ENCODE results near the gene FLT4. TPM values are rescaled to one million over a fixed set of nuclear protein-coding genes. Genes with fewer than 3 reads are reported as not detected.

FLT4 gene
- total and polyA plus RNA-seq, 9 of the 15 experiments (the other 6 are each of a cell fraction or from before 2014, with no cell fraction given) = 0.01 to 0.42 (median 0.14) TPM; not detected in 2

DNA sequence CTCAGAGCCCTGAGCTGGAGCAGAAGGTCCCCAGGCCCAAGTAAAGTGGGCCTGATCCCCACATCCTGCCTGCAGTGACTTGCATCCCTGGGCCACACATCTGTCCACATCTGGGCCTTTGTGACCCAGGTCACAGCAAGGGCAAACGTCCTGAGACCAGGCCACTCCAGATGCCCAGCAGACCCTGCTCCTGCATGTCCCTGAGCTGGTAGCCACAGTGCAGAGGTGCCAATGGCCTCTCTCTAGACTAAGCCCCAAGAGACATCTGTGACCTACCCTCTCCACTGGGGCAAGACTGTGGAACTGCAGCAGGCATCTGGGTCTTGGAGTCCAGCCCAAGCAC, 2.5 kb downstream of the FLT4 start:
- no peak for ATAC-seq
- Histone ChIP-seq H3K4me3 (no peak overlapping the region), H3K4me2 (ENCODE audit: insufficient read depth, low read length) (no peak overlapping the region), H3K9me1 (ENCODE audit: control insufficient read depth, insufficient read depth, low read length) (no peaks in the 10 kb centered on the region), H3K27me3 (ENCODE audit: control insufficient read depth in 2 of 2, insufficient read depth in 2 of 2, low read length in 2 of 2) (peaks cover 56 to 92% of the 10 kb centered on the region in 2 experiments), H3K4me1 (replicated peaks in 1 of 2; ENCODE audit: control insufficient read depth in 2 of 2, insufficient read depth in 2 of 2, low read length in 2 of 2) (peaks cover 7 to 30% of the 10 kb centered on the region in 2 experiments; a peak in 4 of 5 replicates), H3K27ac (ENCODE audit: extremely low read depth, low read depth, low read length) (no peak overlapping the region), H2AFZ (ENCODE audit: low read depth, low read length) (no peak overlapping the region), H3K36me3 (ENCODE audit: control insufficient read depth, insufficient read depth, low read length) (no peaks in the 10 kb centered on the region), H3K79me2 (ENCODE audit: control insufficient read depth, insufficient read depth, low read length) (no peaks in the 10 kb centered on the region), H3K9ac (ENCODE audit: insufficient read depth in 1 of 2, low read depth in 2 of 2, low read length in 2 of 2) (peak overlapping the region in 1 of 2 experiments; percentile 7; a peak in 1 of 4 replicates), H4K20me1 (replicated peaks; ENCODE audit: control insufficient read depth, insufficient read depth, low read length) (peaks cover 17% of the 10 kb centered on the region), H3K9me3 (replicated peaks; ENCODE audit: control insufficient read depth, insufficient read depth, low read depth, low read length) (no peaks in the 10 kb centered on the region)
- in situ Hi-C loops (cut with MboI) (no loop called here), intact Hi-C loops (cut with micrococcal nuclease) (no loop called here)
- BruUV-seq (replicated peaks) = no TSS peak
- TF ChIP-seq ZKSCAN1 (IDR thresholded peaks at IDR 0.05; ENCODE audit: low read depth, low read length) = no peak
- TF ChIP-seq NEUROD1 (IDR thresholded peaks at IDR 0.05; ENCODE audit: borderline replicate concordance, low read depth, low read length, partially characterized antibody) = no peak
- TF ChIP-seq ARID1B (IDR thresholded peaks at IDR 0.05) = no peak
- TF ChIP-seq WHSC1 (IDR thresholded peaks at IDR 0.05; ENCODE audit: low read length) = no peak
- no peak for TF ChIP-seq POU5F1 (IDR thresholded peaks at IDR 0.05; ENCODE audit: borderline replicate concordance, low read depth, low read length, partially characterized antibody)
- TF ChIP-seq ZNF717 (CRISPR knock-in tag; IDR thresholded peaks at IDR 0.05) = no peak
- TF ChIP-seq, protein P1, sequence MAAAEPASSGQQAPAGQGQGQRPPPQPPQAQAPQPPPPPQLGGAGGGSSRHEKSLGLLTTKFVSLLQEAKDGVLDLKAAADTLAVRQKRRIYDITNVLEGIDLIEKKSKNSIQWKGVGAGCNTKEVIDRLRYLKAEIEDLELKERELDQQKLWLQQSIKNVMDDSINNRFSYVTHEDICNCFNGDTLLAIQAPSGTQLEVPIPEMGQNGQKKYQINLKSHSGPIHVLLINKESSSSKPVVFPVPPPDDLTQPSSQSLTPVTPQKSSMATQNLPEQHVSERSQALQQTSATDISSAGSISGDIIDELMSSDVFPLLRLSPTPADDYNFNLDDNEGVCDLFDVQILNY (CRISPR knock-in tag; IDR thresholded peaks at IDR 0.05) = no peak
- TF ChIP-seq, protein P2, sequence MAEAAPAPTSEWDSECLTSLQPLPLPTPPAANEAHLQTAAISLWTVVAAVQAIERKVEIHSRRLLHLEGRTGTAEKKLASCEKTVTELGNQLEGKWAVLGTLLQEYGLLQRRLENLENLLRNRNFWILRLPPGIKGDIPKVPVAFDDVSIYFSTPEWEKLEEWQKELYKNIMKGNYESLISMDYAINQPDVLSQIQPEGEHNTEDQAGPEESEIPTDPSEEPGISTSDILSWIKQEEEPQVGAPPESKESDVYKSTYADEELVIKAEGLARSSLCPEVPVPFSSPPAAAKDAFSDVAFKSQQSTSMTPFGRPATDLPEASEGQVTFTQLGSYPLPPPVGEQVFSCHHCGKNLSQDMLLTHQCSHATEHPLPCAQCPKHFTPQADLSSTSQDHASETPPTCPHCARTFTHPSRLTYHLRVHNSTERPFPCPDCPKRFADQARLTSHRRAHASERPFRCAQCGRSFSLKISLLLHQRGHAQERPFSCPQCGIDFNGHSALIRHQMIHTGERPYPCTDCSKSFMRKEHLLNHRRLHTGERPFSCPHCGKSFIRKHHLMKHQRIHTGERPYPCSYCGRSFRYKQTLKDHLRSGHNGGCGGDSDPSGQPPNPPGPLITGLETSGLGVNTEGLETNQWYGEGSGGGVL (CRISPR knock-in tag; IDR thresholded peaks at IDR 0.05) = no peak
- TF ChIP-seq HDAC2 (IDR thresholded peaks at IDR 0.05) = no peak
- TF ChIP-seq CSDE1 (IDR thresholded peaks at IDR 0.05) = no peak
- peak in 1 of 4 experiments; percentile 2 for DNase-seq (ENCODE audit: extremely low read depth in 1 of 4, low spot score in 3 of 4)
- ChIA-PET POLR2A (interaction anchor here (0.6 kb wide), 1 partner anchor 129 kb away, joined by 4 read pairs; no protein-coding TSS in a partner anchor), CTCF (ENCODE audit: low intra/inter-chr PET ratio) (no interaction called here)
- 0% methylated on average over 1 of the region's 1 CpG for WGBS (ENCODE audit: insufficient coverage, low coverage, missing lambda C conversion rate)
- FAIRE-seq = no peak
